GM06990 (cell line): Measurements from ENCODE around the gene CILP2.

ENCODE experiments used
- DNase-seq: peaks from one replicate; pipeline ENCODE4 v3.0.0-alpha.2; 2011; ENCODE audit not compliant: insufficient read length; ENCODE audit errors: extremely low read depth
- H3K27me3 ChIP-seq: replicated peaks from 2 replicates; pipeline ENCODE4 v1.6.0; 2011; ENCODE audit warnings: low read length; ENCODE audit not compliant: control insufficient read depth, insufficient read depth
- H3K36me3 ChIP-seq: 2 replicates; pipeline ENCODE4 v1.5.1; 2011; ENCODE audit warnings: low read length; ENCODE audit not compliant: control insufficient read depth, insufficient read depth
- H3K4me3 ChIP-seq: replicated peaks from 2 replicates; pipeline ENCODE4 v1.5.1; 2011; ENCODE audit warnings: low read depth, mild to moderate bottlenecking, control low read depth, low read length
- TF ChIP-seq, protein P1 (sequence below): IDR thresholded peaks from 2 replicates; pipeline ENCODE4 v1.5.1; 2011; ENCODE audit warnings: low read length, control low read depth, mild to moderate bottlenecking, inconsistent platforms; ENCODE audit not compliant: insufficient read depth, poor library complexity, severe bottlenecking

CILP2 gene

DNA sequence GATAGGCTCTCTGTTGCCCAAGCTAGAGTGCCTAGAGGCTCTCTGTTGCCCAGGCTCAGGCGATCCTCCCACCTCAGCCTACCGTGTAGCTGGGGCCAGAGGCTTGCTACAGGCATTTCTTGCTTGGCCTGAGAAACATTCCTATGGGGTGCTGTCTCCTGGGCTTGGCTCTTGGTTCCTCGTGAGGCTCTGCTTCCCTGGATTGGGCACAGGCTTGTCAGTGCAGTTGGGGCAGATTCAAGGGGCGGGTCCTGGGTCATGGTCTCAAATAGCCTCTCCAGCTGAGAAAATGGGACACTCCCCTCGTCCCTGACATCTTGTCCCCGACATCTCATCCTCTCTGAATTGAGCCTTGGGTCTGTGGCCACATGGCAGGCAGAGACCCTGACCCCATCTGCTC lies 27.6 kb upstream of the CILP2 start:
- Histone ChIP-seq H3K27me3 (no peaks in the 10 kb centered on the region), H3K36me3 (peaks cover 10% of the 10 kb centered on the region), H3K4me3 (no peak overlapping the region)
- DNase-seq, result peak; percentile 18
- TF ChIP-seq, protein P1, sequence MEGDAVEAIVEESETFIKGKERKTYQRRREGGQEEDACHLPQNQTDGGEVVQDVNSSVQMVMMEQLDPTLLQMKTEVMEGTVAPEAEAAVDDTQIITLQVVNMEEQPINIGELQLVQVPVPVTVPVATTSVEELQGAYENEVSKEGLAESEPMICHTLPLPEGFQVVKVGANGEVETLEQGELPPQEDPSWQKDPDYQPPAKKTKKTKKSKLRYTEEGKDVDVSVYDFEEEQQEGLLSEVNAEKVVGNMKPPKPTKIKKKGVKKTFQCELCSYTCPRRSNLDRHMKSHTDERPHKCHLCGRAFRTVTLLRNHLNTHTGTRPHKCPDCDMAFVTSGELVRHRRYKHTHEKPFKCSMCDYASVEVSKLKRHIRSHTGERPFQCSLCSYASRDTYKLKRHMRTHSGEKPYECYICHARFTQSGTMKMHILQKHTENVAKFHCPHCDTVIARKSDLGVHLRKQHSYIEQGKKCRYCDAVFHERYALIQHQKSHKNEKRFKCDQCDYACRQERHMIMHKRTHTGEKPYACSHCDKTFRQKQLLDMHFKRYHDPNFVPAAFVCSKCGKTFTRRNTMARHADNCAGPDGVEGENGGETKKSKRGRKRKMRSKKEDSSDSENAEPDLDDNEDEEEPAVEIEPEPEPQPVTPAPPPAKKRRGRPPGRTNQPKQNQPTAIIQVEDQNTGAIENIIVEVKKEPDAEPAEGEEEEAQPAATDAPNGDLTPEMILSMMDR, result no peak

DNA sequence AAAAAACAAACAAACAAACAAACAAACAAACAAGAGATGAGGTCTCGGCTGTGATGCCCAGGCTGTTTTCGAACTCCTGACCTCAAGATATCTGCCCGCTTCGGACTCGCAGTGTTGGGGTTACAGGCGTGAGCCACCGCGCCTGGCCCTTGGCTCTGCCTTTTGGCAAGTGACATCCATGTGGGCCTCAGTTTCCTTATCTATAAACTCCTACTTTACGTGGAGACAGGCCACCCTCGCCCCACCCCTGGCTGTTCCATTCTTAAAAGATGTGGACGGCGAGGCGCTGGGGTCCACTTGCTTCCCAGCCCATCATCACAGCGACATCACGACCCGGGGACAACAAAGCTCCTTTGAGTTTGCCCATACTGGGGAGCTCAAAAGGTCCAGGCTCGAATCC lies 24.4 kb upstream of the CILP2 start:
- no peak for DNase-seq
- Histone ChIP-seq H3K36me3 (no peaks in the 10 kb centered on the region), H3K4me3 (no peak overlapping the region), H3K27me3 (no peaks in the 10 kb centered on the region)
- TF ChIP-seq, protein P1, result no peak

DNA sequence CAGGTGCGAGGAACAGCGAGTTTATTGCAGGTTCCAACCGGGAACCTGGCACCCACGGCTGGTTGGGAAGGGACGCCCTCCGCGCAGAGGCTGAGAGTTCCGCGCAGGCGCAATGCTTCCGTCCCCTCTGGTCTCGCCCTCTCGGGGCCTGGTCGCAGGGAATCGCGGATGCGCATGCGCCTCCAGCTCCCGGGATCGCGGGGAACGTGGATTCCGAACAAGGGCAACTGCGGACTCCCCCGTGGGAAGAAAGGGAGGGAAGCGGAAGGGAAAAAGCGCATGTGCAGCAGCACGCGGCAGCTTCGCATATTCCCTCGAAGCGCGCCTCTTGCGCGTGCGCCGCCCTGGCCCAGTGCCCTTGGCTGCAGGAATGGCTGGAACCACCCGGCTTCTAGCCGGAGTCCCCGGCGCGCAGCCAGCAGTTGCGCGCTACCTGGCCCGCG lies 23.8 kb upstream of the CILP2 start:
- no peak for DNase-seq
- TF ChIP-seq, protein P1, result no peak
- peaks cover 3% of the 10 kb centered on the region for H3K36me3 ChIP-seq
- H3K27me3 ChIP-seq, result no peaks in the 10 kb centered on the region
- H3K4me3 ChIP-seq, result no peak overlapping the region

DNA sequence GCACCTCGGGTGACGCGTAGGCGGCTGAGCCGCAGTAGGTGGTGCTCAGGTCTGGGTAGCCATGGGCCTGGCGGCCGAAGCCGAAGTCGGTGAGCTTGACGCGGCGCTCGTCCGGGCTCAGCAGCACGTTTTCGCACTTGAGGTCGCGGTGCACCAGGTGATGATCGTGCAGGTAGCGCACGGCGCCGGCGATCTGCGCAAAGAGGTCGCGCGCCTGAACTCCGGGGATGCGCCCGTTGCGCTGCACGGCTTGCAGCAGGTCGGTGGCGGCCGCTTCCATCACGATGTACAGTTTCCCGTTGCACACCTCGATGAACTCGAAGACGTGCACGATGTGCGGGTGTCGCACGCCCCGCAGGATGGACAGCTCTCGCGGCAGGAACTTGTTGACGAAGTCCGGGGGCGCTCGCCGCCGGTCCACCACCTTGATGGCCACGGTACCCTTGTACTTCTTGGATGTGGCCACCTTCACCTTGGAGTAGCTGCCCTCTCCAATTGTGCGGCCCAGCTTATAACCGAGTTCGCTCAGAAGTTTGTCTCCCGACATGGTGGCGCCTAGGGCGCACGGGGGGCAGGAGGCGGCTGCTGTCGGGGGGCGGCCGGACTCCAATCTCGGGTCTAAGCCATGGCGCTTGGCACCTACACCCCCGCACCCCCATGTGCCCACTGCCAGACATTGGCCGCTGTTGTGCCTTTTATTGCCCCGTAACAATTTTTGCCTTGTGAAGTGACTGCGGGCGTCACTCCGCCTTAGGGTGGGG lies 23.0 kb upstream of the CILP2 start, which contains the start of gene TSSK6:
TSS of gene TSSK6 (minus strand) at position 668 of the 761 bp plus-strand sequence. CDS start at position 547, 121 bp downstream.
- no peak for DNase-seq
- peaks cover 7% of the 10 kb centered on the region for H3K36me3 ChIP-seq
- H3K4me3 ChIP-seq, result peak within 1 kb of the TSS; percentile 92
- H3K27me3 ChIP-seq, result no peaks in the 10 kb centered on the region
- TF ChIP-seq, protein P1, result no peak

DNA sequence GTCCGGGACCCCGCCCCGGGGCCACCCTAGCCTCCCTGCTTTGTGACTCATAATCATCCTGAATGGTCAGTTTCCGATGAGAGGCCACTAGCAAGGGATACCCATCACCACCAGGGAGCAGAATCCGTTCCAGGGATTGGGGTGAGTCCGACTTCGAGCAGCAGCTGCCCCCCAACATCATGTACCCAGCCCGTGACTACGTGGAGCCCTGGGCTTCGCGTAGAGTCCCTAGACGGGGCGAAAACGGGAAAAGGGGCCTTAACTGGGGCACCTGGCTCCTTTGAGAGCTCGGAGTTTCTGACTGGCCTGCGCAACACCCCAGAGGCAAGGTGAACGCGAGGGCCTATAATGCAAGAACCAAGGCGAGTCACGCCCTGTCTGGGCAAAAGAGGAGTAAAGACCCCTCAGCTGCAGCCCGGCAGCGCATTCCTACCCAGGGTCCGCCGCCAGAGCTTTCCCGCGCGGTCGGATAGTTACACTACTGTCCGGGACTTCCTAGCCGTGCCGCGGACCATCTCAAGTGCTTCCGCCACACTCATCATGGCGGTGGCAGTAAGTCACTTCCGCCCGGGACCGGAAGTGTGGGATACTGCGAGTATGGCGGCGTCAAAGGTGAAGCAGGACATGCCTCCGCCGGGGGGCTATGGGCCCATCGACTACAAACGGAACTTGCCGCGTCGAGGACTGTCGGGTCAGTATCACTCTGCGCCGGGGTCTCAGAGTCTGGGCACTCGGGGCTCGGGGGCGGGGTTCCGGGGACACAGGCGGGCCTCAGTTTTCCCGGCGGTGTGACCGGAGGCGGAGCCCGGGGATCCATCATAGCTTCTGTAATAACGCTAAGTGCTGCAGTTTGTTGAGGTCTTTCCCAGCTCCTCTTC lies 22.2 kb upstream of the CILP2 start, which contains the start of gene NDUFA13:
TSS of gene NDUFA13 (plus strand) at position 584 of the 878 bp plus-strand sequence. CDS start at position 598, 14 bp downstream.
- TF ChIP-seq, protein P1, result no peak
- Histone ChIP-seq H3K27me3 (no peaks in the 10 kb centered on the region), H3K4me3 (peak within 1 kb of the TSS; percentile 92), H3K36me3 (peaks cover 9% of the 10 kb centered on the region)
- peak; percentile 94 for DNase-seq
